Activated T-helper 17 cell treated with anti-CD3 and anti-CD28 coated beads, Interleukin-2, amount 50 U/mL, for 72 hours (primary cell): ENCODE results near the gene UMOD. TPM values are rescaled to one million over a fixed set of nuclear protein-coding genes. Genes with fewer than 3 reads are reported as not detected.

Experiments
- total RNA-seq, 2 donors: library from RNA; stranded (reverse); gene quantifications; one replicate each; pipeline ENCODE4 v1.2.3, GENCODE V29; 2022

UMOD gene
- total RNA-seq, 2 donors from 2014 or later = not detected

Other genes starting within 250 kb of the UMOD start
- gene GP2, start 25.2 kb downstream of the UMOD start, total RNA-seq = not detected
- not detected for gene PDILT, start 52.0 kb upstream of the UMOD start, total RNA-seq
- not detected for gene ACSM5, start 56.8 kb upstream of the UMOD start, total RNA-seq
- not detected for gene ACSM2A, start 98.8 kb upstream of the UMOD start, total RNA-seq
- gene ACSM2B, start 223.7 kb upstream of the UMOD start, total RNA-seq = not detected